Spleen (tissue), 11 donors: ENCODE data around the gene ZBTB32. TPM values are rescaled to one million over a fixed set of nuclear protein-coding genes. Genes with fewer than 3 reads are reported as not detected.

Experiments used
- DNase-seq: peaks from one replicate; pipeline ENCODE4 v3.0.0-alpha.2; 2020
- H3K27ac ChIP-seq, 8 donors: fragments of 200-600 bp; sonication (generic) in 7 of 8; 1 replicate in 4 of 8; 2 replicates in 4 of 8; pipeline versions ENCODE4 v1.5.0 to v1.8.0; 2016 to 2021; ENCODE audit warnings: inconsistent platforms in 4 of 8, mild to moderate bottlenecking in 4 of 8, moderate library complexity in 1 of 8
- H3K27me3 ChIP-seq, 7 donors: fragments of 200-600 bp; sonication (generic) in 6 of 7; replicated peaks in 1 of 7; 1 replicate in 4 of 7; 2 replicates in 3 of 7; pipeline versions ENCODE4 v1.5.0 to v1.8.0; 2016 to 2021; ENCODE audit warnings: inconsistent platforms in 3 of 7, mild to moderate bottlenecking in 1 of 7
- H3K36me3 ChIP-seq, 6 donors: fragments of 200-600 bp; sonication (generic) in 5 of 6; 1 replicate in 4 of 6; 2 replicates in 2 of 6; pipeline versions ENCODE4 v1.5.0 to v1.8.0; 2016 to 2021; ENCODE audit warnings: inconsistent platforms in 2 of 6
- H3K4me1 ChIP-seq, 6 donors: fragments of 200-600 bp; sonication (generic) in 5 of 6; 1 replicate in 3 of 6; 2 replicates in 3 of 6; pipeline versions ENCODE4 v1.5.0 to v1.8.0; 2016 to 2021; ENCODE audit warnings: inconsistent platforms in 3 of 6
- H3K4me3 ChIP-seq, 8 donors: fragments of 200-600 bp; sonication (generic) in 7 of 8; 1 replicate in 4 of 8; 2 replicates in 4 of 8; pipeline versions ENCODE4 v1.5.0 to v1.8.0; 2016 to 2021; ENCODE audit warnings: inconsistent platforms in 4 of 8, mild to moderate bottlenecking in 4 of 8, moderate library complexity in 2 of 8
- H3K9me3 ChIP-seq, 8 donors: fragments of 200-600 bp; sonication (generic) in 7 of 8; 1 replicate in 4 of 8; 2 replicates in 4 of 8; pipeline versions ENCODE4 v1.5.0 to v1.8.0; 2016 to 2021; ENCODE audit warnings: inconsistent platforms in 4 of 8
- POLR2A ChIP-seq, 3 donors: fragments of 450-650 bp; IDR thresholded peaks; one replicate each; pipeline ENCODE4 v1.5.1; 2017; ENCODE audit warnings: antibody characterized with exemption in 3 of 3, mild to moderate bottlenecking in 1 of 3
- POLR2AphosphoS5 ChIP-seq, 3 donors: sonication (generic); formaldehyde crosslinking; IDR thresholded peaks; one replicate each; pipeline ENCODE4 v1.5.1; 2017; ENCODE audit warnings: antibody characterized with exemption in 3 of 3
- WGBS, 5 donors: extraction: QIAGEN DNeasy Blood & Tissue Kit in 3 of 5; methylation state at CpG; one replicate each; pipeline versions ENCODE4 v1.1.5 to v1.1.7; 2013 to 2018; 5-methylcytosine and 5-hydroxymethylcytosine counted together
- intact Hi-C: fragments of 100-400 bp; cut with DNase I; formaldehyde crosslinking; loops from one replicate; pipeline ENCODE4 v1.15.0; 2023; ENCODE audit warnings: low total_unique reads
- polyA plus RNA-seq, 3 donors: library from polyadenylated mRNA; stranded (reverse); fragments of 200-250 nt; gene quantifications; one replicate each; pipeline ENCODE4 v1.2.1, GENCODE V29; 2013
- total RNA-seq, 7 donors: library from RNA; depleted of rRNA in 3 of 7; stranded (reverse); fragments of >200 nt in 3 of 7; fragmentation: NEBNext Ultra II Directional in 4 of 7; extraction: Animal tissue kit (Norgen Biotek cat#: 25700) in 4 of 7; gene quantifications; one replicate each; pipeline versions ENCODE4 v1.1.0 to v1.2.1, GENCODE V29; 2016 to 2021
- TF ChIP-seq, protein P1 (sequence below), 11 experiments: fragments of 200-600 bp in 7 of 11; fragments of 450-650 bp in 4 of 11; sonication (generic) in 4 of 11; IDR thresholded peaks in 8 of 11; conservative IDR thresholded peaks in 3 of 11; 1 replicate in 7 of 11; 2 replicates in 4 of 11; pipeline versions ENCODE4 v1.4.0 to v1.8.0; 2016 to 2021; ENCODE audit warnings: antibody characterized with exemption in 11 of 11, inconsistent platforms in 4 of 11, mild to moderate bottlenecking in 1 of 11
- donor health status: healthy with polysubstance abuse.
- donor health status: DM: no; HTN: no; CAD: no; lungs with moderate emphysema.
- donor health status: DM: no; HTN: no; CAD: no.
- donor health status: Bipolar disorder and iron deficiency.
- donor health status: healthy.
- donor health status: DM: no; HTN: no; CAD: no.
- donor health status: DM: yes; HTN: yes; CAD: no.

The ZBTB32 gene
- total and polyA plus RNA-seq, 10 donors = 2.5 to 8.2 (median 4.2) TPM

DNA sequence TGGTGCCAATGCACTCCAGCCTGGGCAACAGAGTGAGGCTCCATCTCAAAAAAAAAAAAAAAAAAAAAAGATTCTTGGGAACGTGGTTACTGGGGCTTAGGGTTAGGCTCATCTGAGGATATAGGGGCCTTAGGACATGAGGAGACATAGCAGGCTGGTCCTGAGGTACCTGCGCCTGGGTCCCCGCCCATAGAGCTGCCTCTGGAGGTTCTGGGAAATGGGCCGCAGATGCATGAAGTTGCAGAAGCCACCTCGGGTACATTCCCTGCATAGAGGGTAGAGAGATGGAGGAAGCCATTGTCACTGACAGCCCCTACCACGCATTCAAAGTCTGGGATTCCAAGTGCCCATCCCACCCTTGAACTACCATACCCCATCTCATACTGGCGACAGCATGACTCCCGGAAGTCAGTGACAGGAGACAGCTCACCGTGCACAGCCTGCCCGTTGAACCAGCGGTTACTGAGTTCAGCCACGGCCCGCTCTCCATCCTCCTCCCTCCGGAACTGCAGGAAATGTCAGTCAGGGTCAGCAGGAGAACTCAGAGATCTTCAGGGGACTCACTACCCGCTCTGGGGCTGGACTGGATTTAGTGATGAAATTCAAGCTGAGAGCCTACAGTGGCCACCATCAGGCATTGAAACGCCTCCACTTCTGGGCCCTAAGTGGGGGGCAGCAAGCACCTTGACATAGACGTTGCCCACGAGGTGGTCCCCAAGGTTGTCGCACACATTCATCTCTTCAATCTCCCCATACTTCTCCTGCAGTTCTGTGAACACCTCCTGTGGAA lies 39.5 kb downstream of the ZBTB32 start:
- Histone ChIP-seq H3K4me3 (peak overlapping the region in 7 of 8 donors; percentile 65 to 85 (median 78)), H3K9me3 (no peaks in the 10 kb centered on the region), H3K27ac (peak overlapping the region in 7 of 8 donors; percentile 99 to 100 (median 100)), H3K4me1 (peaks cover 29 to 89% (median 74%) of the 10 kb centered on the region in 6 donors), H3K27me3 (no peaks in the 10 kb centered on the region), H3K36me3 (peaks cover 0 to 21% (median 7%) of the 10 kb centered on the region in 6 donors)
- 86 to 91% (median 88%) methylated on average over 19 of the region's 19 CpGs for WGBS, 5 donors
- TF ChIP-seq POLR2A (IDR thresholded peaks at IDR 0.05) (no peak), POLR2AphosphoS5 (IDR thresholded peaks at IDR 0.05) (no peak)
- TF ChIP-seq, protein P1, sequence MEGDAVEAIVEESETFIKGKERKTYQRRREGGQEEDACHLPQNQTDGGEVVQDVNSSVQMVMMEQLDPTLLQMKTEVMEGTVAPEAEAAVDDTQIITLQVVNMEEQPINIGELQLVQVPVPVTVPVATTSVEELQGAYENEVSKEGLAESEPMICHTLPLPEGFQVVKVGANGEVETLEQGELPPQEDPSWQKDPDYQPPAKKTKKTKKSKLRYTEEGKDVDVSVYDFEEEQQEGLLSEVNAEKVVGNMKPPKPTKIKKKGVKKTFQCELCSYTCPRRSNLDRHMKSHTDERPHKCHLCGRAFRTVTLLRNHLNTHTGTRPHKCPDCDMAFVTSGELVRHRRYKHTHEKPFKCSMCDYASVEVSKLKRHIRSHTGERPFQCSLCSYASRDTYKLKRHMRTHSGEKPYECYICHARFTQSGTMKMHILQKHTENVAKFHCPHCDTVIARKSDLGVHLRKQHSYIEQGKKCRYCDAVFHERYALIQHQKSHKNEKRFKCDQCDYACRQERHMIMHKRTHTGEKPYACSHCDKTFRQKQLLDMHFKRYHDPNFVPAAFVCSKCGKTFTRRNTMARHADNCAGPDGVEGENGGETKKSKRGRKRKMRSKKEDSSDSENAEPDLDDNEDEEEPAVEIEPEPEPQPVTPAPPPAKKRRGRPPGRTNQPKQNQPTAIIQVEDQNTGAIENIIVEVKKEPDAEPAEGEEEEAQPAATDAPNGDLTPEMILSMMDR (IDR thresholded peaks at IDR 0.05 in 8 of 11, conservative IDR thresholded peaks at IDR 0.05 in 3 of 11) = no peak
- intact Hi-C loops = no loop called here
- DNase-seq = peak; percentile 85

DNA sequence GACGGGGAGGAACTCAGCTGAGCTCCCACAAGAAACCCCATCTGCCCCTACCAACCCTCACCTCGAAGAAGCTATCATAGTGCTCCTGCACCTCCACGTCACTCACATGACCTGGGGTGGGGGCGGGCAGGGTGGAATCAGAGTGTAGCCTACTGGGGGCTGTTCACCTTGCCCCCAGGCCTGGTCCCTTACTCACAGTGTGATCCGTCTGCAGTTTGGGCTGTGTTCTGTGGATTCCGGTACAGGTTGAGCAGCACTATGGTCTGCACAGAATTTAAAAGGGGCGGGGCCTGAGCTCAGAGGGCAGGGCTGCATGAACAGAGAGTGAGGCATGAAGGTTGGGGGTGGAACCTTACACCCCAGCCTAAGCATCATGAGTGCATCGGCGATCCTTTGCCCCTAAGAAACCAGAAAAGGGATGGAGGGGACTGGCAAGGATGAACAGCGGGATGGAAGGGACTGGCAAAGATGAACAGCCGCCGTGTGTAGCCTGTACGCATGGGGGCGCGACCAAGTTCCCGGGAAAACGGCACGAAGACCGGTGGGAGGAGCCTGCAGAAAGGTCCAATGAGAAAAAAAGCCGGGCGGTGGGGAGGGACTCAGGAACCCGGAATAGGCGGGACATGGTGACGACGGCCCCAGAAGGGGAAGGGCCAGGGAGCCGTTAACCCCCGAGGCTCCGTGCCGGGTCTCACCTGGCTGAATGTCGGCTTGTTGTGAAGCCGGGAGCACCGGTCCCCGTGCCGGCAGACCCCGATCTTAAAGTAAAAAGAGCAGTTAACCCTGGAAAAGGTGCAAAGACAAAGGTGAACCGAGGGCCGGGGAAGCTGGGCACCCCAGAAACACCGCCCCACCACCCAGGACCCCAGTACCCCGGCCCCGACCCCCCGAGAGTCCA lies 40.3 kb downstream of the ZBTB32 start:
- no peaks in the 10 kb centered on the region for H3K27me3 ChIP-seq
- peak in 1 of 3 donors; percentile 50 for TF ChIP-seq POLR2A (IDR thresholded peaks at IDR 0.05)
- TF ChIP-seq POLR2AphosphoS5 (IDR thresholded peaks at IDR 0.05) = peak; percentile 3 to 79 (median 70)
- TF ChIP-seq, protein P1 (IDR thresholded peaks at IDR 0.05 in 8 of 11, conservative IDR thresholded peaks at IDR 0.05 in 3 of 11) = peak in 6 of 11 experiments; percentile 15 to 48 (median 40)
- intact Hi-C loops = no loop called here
- H3K9me3 ChIP-seq = no peaks in the 10 kb centered on the region
- peaks cover 0 to 12% (median 0%) of the 10 kb centered on the region in 6 donors for H3K36me3 ChIP-seq
- peak overlapping the region; percentile 99 to 100 (median 100) for H3K27ac ChIP-seq
- DNase-seq = peak; percentile 98
- peak overlapping the region; percentile 39 to 85 (median 76) for H3K4me3 ChIP-seq
- 5 to 9% (median 7%) methylated on average over 40 to 41 of the region's 41 CpGs for WGBS, 5 donors
- H3K4me1 ChIP-seq = peaks cover 37 to 89% (median 77%) of the 10 kb centered on the region in 6 donors

- intact Hi-C loops = no loop called here
- H3K36me3 ChIP-seq = peaks cover 0 to 12% (median 0%) of the 10 kb centered on the region in 6 donors
- no peaks in the 10 kb centered on the region for H3K27me3 ChIP-seq
- peak within 1 kb of the TSS; percentile 99 to 100 (median 100) for H3K27ac ChIP-seq
- TF ChIP-seq POLR2A (IDR thresholded peaks at IDR 0.05) (peak in 1 of 3 donors; percentile 62), POLR2AphosphoS5 (IDR thresholded peaks at IDR 0.05) (peak; percentile 73 to 87 (median 84))
- TF ChIP-seq, protein P1 (IDR thresholded peaks at IDR 0.05 in 8 of 11, conservative IDR thresholded peaks at IDR 0.05 in 3 of 11) = peak in 6 of 11 experiments; percentile 8 to 53 (median 21)
- peaks cover 34 to 89% (median 77%) of the 10 kb centered on the region in 6 donors for H3K4me1 ChIP-seq
- H3K4me3 ChIP-seq = peak within 1 kb of the TSS; percentile 39 to 85 (median 76)
- WGBS, 5 donors = 0 to 1% (median 1%) methylated on average over 37 to 40 of the region's 40 CpGs
- H3K9me3 ChIP-seq = no peaks in the 10 kb centered on the region
- DNase-seq = peak; percentile 99
Observed at GRCh38 chr19:35745328-35746086, 41.1 kb downstream of the ZBTB32 start, which contains the start of the genes PSENEN and U2AF1L4. Gene PSENEN (plus strand): TSS chr19:35745651. CDS start chr19:35745931, 280 bp downstream. Gene U2AF1L4 (minus strand): TSS chr19:35745418. CDS start chr19:35745391, 27 bp downstream.
